Thoracic aorta (tissue), 2 donors: ENCODE results near the gene DNAJC16. TPM values are rescaled to one million over a fixed set of nuclear protein-coding genes. Genes with fewer than 3 reads are reported as not detected.
A peak's percentile ranks its signal among the peaks of the same experiment; 100 is the strongest.

Source experiments
- ATAC-seq: fragments of 150-250 bp; one replicate; pipeline ENCODE4 v1.8.0; 2017; ENCODE audit warnings: low read depth; ENCODE audit not compliant: insufficient number of reproducible peaks, low FRiP score
- DNase-seq: peaks from one replicate; pipeline ENCODE4 v3.0.0-alpha.2; 2020; ENCODE audit warnings: low spot score
- H3K27ac ChIP-seq, 2 donors: fragments of 200-600 bp; sonication (generic); 1 replicate in 1 of 2; 2 replicates in 1 of 2; pipeline ENCODE4 v1.5.1; 2016; ENCODE audit warnings: mild to moderate bottlenecking in 2 of 2, moderate library complexity in 2 of 2
- H3K27me3 ChIP-seq: fragments of 200-600 bp; sonication (generic); replicated peaks from 2 replicates; pipeline ENCODE4 v1.6.0; 2016; ENCODE audit warnings: mild to moderate bottlenecking; ENCODE audit not compliant: insufficient read depth
- H3K36me3 ChIP-seq: fragments of 200-600 bp; sonication (generic); one replicate; pipeline ENCODE4 v1.5.1; 2016
- H3K4me1 ChIP-seq, 2 donors: fragments of 200-600 bp; sonication (generic); 1 replicate in 1 of 2; 2 replicates in 1 of 2; pipeline versions ENCODE4 v1.5.1 to v1.6.0; 2016; ENCODE audit warnings: low read depth in 2 of 2, mild to moderate bottlenecking in 1 of 2; ENCODE audit not compliant: control insufficient read depth in 1 of 2
- H3K4me3 ChIP-seq: fragments of 200-600 bp; sonication (generic); 2 replicates; pipeline ENCODE4 v1.5.1; 2016; ENCODE audit warnings: mild to moderate bottlenecking
- H3K9me3 ChIP-seq: fragments of 200-600 bp; sonication (generic); 2 replicates; pipeline ENCODE4 v1.5.1; 2016
- total RNA-seq, 2 donors: library from RNA; depleted of rRNA; stranded (reverse); fragments of >200 nt; gene quantifications; one replicate each; pipeline versions ENCODE4 v1.1.0 to v1.2.3, GENCODE V29; 2016
- TF ChIP-seq, protein P1 (sequence below): fragments of 200-600 bp; sonication (generic); IDR thresholded peaks from one replicate; pipeline ENCODE4 v1.5.1; 2019; ENCODE audit warnings: antibody characterized with exemption

DNAJC16 gene
- total RNA-seq, 2 donors from 2014 or later, result 14.1 to 28.6 TPM

DNA sequence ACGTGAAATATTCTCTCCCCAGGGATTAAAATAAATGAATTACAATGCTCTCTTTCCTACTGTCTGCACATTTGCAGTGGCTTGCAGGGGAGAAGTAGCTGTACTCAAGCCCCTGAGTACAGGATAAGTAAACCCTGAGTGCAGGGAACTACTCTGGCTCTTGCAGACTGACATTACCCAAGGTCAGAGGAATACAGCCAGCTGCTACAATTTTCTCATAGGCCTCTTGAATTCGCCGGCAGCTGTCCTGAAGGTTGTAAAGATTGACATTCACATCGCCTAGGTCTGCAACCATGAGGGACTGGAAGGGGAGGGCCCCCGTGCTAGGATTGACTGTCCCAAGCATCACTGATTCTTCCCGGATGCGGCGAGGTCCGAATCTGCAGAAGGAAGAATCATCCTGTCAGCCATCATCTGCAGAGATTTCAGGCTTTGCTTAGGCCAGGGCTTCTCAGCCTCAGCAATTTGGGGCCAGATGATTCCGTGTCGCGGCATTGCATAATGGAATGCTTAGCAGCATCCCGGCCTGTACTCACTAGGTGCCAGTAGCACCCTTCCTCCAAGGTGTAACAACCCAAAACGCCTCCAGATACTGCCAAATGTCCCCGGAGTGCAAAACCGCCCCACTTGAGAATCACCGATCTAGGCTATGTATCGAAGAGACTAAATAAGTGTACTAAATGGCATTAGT, 56.5 kb downstream of the DNAJC16 start:
- Histone ChIP-seq H3K9me3 (no peaks in the 10 kb centered on the region), H3K4me1 (peaks cover 5 to 13% of the 10 kb centered on the region in 2 donors), H3K36me3 (no peaks in the 10 kb centered on the region), H3K27me3 (no peaks in the 10 kb centered on the region), H3K27ac (no peak overlapping the region), H3K4me3 (no peak overlapping the region)
- DNase-seq, result no peak
- ATAC-seq, result no peak
- TF ChIP-seq, protein P1, sequence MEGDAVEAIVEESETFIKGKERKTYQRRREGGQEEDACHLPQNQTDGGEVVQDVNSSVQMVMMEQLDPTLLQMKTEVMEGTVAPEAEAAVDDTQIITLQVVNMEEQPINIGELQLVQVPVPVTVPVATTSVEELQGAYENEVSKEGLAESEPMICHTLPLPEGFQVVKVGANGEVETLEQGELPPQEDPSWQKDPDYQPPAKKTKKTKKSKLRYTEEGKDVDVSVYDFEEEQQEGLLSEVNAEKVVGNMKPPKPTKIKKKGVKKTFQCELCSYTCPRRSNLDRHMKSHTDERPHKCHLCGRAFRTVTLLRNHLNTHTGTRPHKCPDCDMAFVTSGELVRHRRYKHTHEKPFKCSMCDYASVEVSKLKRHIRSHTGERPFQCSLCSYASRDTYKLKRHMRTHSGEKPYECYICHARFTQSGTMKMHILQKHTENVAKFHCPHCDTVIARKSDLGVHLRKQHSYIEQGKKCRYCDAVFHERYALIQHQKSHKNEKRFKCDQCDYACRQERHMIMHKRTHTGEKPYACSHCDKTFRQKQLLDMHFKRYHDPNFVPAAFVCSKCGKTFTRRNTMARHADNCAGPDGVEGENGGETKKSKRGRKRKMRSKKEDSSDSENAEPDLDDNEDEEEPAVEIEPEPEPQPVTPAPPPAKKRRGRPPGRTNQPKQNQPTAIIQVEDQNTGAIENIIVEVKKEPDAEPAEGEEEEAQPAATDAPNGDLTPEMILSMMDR, result no peak

DNA sequence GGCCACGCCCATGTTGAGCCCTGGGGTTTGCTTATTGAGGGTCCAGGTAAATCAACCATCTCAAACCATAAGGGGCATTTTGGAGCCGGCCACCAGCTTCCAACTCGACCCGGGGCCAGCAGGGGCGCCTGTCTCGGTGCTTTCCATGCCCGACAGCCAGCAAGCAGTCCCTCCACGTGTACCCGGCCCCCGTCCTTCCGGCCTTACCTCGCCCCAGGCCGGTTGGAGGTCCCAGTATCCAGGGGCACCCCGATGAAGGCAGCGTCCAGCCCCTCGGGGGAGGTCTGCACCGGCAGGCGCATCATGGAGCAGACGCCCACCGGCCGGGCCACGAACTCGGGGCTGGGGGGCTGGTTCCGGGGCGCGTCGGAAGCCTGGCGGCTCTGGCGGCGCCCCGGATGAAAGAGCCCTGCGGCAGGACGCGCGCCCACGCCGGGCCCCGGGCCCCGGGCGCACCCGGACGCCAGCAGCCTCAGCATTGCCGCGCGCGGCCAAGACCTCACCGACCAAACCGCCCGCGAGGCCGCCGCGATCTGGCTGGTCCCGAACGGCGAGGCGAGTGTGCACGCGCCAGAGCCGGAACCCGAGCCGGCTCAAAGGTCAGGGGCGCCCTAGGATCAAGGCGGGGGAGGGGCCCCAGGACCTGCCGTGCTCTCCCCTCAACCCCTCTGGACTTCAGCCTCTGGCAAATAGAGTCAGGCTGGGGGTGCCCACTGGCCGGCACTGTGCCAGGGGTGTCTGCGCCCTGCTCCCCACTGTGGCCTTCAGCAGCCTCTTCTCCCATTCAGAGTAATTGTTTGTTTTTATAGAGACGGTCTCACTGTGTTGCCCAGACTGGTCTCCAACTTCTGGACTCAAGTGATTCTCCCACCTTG, 58.1 kb downstream of the DNAJC16 start, which contains the start of gene AGMAT:
AGMAT (minus strand) TSS at position 563 of the 875 bp plus-strand sequence; CDS start at position 479, 84 bp downstream.
- Histone ChIP-seq H3K36me3 (no peaks in the 10 kb centered on the region), H3K27me3 (no peaks in the 10 kb centered on the region), H3K9me3 (no peaks in the 10 kb centered on the region), H3K4me1 (peaks cover 5 to 13% of the 10 kb centered on the region in 2 donors), H3K4me3 (peak within 1 kb of the TSS; percentile 68), H3K27ac (no peak within 1 kb of the TSS)
- TF ChIP-seq, protein P1, result peak; percentile 18
- DNase-seq (no peak), ATAC-seq (no peak)

DNA sequence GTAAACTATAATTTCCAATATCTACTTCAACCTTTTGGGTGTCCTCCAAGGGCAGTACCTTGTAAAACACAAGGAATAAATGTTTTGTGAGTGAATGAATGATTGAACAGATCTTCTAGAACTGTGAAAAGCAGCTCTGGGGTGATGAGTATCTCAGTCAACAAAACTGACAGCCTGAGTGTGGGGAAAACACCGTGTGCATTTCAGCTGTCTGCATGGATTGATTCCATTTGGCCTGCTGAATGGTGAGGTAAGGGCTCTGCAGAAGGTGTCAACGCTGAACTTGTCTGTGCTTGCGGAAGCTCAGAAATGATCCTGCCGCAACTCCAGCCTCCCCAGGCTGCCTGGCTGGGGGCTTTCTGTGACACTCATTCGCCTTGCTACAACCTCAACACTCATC, 65.6 kb downstream of the DNAJC16 start:
- no peak for ATAC-seq
- H3K4me3 ChIP-seq, result no peak overlapping the region
- no peak for DNase-seq

DNA sequence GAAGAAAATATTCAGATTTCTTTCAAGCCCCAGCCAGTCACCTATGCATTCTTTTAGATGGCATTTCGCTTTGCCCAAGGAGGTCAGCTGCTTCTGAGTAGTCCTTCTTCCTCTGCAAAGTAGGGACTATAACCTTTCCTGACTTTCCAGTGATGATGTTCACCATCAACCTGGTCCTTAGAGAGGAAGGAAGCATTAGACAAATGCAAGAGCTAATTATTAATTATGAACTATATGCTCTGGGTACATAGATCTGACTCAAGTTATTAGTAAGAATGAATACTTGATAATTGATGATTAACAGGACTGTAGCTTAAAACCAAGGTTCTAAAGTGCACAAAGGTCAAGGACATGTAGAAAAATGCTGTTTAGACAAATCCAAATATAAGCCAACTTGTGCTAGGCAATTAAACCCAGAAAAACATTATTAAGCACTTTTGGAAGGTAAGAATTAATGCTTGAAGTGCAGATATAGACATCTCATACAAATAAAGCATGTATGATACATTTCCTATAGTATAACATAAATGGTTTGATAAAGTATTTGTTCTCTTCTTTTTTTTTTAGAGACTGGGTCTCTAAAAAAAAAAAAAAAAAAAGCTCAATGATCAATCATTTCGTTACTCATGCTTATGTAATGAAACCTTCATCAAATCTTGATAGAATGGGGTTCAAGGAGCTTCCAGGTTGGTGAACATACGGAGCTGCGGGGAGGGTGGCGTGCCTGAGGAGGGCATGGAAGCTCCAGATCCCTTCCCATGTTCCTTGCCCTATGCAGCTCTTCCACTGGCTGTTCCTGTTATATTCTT, 69.4 kb downstream of the DNAJC16 start:
- H3K36me3 ChIP-seq, result no peaks in the 10 kb centered on the region
- no peak for ATAC-seq
- H3K4me3 ChIP-seq, result no peak overlapping the region
- no peaks in the 10 kb centered on the region for H3K4me1 ChIP-seq
- H3K9me3 ChIP-seq, result no peaks in the 10 kb centered on the region
- no peaks in the 10 kb centered on the region for H3K27me3 ChIP-seq
- no peak for DNase-seq
- no peak overlapping the region for H3K27ac ChIP-seq
- TF ChIP-seq, protein P1, result no peak

More for the DNA sequence above, 65.6 kb downstream of the DNAJC16 start:
- TF ChIP-seq, protein P1, result no peak
- Histone ChIP-seq H3K27me3 (no peaks in the 10 kb centered on the region), H3K9me3 (no peaks in the 10 kb centered on the region), H3K36me3 (no peaks in the 10 kb centered on the region), H3K27ac (no peak overlapping the region), H3K4me1 (no peaks in the 10 kb centered on the region)
